Measurements from ENCODE around the gene PINK1. TPM values are rescaled to one million over a fixed set of nuclear protein-coding genes. Genes with fewer than 3 reads are reported as not detected.

The PINK1 gene
- total RNA-seq, 1 donor from 2014 or later, result 250 TPM

DNA sequence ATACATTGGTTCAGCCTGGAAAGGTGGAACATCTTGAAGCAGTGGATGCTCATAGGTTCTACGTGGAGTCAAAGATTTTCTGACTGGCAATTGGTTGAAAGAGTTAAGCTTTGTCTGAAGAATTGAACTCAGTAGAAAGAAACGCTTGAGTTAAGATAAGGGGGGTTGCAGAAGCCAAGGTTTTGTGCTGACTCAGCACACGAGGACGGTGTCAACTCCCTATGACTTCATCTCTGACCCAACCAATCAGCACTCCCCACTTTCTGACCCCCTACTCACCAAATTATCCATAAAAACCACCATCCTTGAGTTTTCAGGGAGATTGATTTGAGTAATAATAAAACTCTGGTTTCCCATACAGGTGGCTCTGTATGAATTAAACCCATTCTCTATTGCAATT, 2.5 kb upstream of the PINK1 start:
- Histone ChIP-seq H3K4me3 (no peak overlapping the region), H3K27me3 (ENCODE audit: low read depth) (no peaks in the 10 kb centered on the region), H3K9me3 (replicated peaks) (no peaks in the 10 kb centered on the region), H3K36me3 (no peaks in the 10 kb centered on the region), H3K27ac (replicated peaks) (no peak overlapping the region), H3K4me1 (peaks cover 27% of the 10 kb centered on the region)
- DNase-seq, result no peak
- TF ChIP-seq, protein P1, sequence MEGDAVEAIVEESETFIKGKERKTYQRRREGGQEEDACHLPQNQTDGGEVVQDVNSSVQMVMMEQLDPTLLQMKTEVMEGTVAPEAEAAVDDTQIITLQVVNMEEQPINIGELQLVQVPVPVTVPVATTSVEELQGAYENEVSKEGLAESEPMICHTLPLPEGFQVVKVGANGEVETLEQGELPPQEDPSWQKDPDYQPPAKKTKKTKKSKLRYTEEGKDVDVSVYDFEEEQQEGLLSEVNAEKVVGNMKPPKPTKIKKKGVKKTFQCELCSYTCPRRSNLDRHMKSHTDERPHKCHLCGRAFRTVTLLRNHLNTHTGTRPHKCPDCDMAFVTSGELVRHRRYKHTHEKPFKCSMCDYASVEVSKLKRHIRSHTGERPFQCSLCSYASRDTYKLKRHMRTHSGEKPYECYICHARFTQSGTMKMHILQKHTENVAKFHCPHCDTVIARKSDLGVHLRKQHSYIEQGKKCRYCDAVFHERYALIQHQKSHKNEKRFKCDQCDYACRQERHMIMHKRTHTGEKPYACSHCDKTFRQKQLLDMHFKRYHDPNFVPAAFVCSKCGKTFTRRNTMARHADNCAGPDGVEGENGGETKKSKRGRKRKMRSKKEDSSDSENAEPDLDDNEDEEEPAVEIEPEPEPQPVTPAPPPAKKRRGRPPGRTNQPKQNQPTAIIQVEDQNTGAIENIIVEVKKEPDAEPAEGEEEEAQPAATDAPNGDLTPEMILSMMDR (IDR thresholded peaks at IDR 0.05; ENCODE audit: borderline replicate concordance), result no peak
- intact Hi-C loops (cut with micrococcal nuclease), result loop anchor here (5.0 kb wide), 1 partner anchor 53 kb away; no protein-coding TSS in a partner anchor

DNA sequence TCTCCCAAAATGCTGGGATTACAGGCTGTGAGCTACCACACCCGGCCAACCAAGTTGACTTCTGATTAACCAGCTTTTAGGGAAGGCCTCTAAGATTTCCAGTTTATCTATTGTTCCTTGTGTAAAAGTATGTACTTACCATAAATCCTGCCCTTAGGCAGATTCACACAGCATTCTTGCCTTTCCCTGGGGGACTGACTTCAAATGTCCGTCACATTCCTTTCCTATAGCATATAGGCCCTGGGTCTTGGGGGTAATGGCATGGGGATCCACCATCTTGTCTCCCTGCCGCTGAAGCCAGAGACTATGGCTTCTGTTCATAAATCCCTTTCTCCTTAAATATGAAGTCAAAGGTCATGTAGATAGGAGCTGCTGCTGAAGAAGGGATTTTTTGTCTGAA, 872 bp upstream of the PINK1 start:
- intact Hi-C loops (cut with micrococcal nuclease), result loop anchor here (5.0 kb wide), 1 partner anchor 55 kb away; no protein-coding TSS in a partner anchor
- H3K4me1 ChIP-seq, result peaks cover 41% of the 10 kb centered on the region
- H3K9me3 ChIP-seq (replicated peaks), result no peaks in the 10 kb centered on the region
- TF ChIP-seq, protein P1 (IDR thresholded peaks at IDR 0.05; ENCODE audit: borderline replicate concordance), result no peak
- peaks cover 12% of the 10 kb centered on the region for H3K36me3 ChIP-seq
- no peaks in the 10 kb centered on the region for H3K27me3 ChIP-seq (ENCODE audit: low read depth)
- no peak overlapping the region for H3K27ac ChIP-seq (replicated peaks)
- DNase-seq, result no peak
- H3K4me3 ChIP-seq, result no peak overlapping the region

DNA sequence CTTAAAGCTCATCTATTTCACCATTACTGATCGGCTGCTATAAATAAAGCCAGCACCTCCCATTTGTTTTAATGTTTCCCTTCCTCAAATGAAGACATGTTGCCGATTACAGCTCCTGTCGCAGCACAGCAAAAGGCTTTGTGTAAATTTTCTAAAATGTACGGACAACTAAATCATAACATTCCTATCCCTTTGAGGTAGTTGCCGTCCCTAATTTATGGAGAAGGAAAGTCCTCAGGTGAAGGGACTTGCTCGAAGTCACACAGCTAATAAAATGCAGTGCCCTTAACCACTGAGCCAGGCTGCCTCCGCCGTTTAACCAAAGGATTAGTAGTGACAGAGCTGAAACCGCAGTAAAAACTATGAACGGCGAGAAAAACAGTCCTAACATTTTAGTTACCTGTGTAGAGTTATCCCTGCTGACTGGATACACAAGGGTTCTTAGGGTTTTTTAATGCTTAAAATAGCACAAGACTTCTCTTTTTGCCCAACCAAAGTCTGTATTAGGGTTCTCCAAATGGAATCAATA, 871 bp downstream of the PINK1 start:
- peak overlapping the region; percentile 100 for H3K27ac ChIP-seq (replicated peaks)
- intact Hi-C loops (cut with micrococcal nuclease), result loop anchor here (5.0 kb wide), 1 partner anchor 57 kb away; no protein-coding TSS in a partner anchor
- peaks cover 29% of the 10 kb centered on the region for H3K36me3 ChIP-seq
- peak overlapping the region; percentile 100 for H3K4me3 ChIP-seq
- H3K4me1 ChIP-seq, result peaks cover 41% of the 10 kb centered on the region
- no peaks in the 10 kb centered on the region for H3K9me3 ChIP-seq (replicated peaks)
- H3K27me3 ChIP-seq (ENCODE audit: low read depth), result no peaks in the 10 kb centered on the region
- TF ChIP-seq, protein P1 (IDR thresholded peaks at IDR 0.05; ENCODE audit: borderline replicate concordance), result no peak
- no peak for DNase-seq

DNA sequence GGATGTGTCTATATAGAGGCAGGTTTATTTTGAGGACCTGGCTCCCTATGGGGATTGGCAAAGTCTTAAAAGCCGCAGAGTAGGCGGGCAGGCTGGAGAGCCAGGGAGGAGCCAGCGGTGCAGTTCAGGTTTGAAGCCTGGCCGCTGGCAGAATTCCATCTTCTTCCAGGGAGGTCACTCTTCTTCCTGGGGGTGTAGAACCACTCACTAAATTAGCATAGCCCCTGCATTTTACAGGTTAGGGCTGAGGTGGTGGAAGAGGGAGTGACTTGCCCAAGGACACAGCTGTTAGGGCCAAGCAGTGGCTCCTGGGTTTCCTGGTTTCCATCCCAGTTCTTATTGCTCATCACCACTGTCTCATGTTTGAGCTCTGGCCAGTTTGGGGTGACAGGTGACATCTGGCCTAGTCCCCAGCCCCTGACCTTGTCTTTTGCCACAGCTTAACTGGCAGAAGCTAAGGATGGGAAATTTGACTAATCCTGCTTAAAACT, 1.4 kb downstream of the PINK1 start:
- H3K4me1 ChIP-seq, result peaks cover 42% of the 10 kb centered on the region
- peaks cover 34% of the 10 kb centered on the region for H3K36me3 ChIP-seq
- H3K27me3 ChIP-seq (ENCODE audit: low read depth), result no peaks in the 10 kb centered on the region
- peak overlapping the region; percentile 100 for H3K4me3 ChIP-seq
- DNase-seq, result no peak
- H3K9me3 ChIP-seq (replicated peaks), result no peaks in the 10 kb centered on the region
- peak overlapping the region; percentile 100 for H3K27ac ChIP-seq (replicated peaks)
- TF ChIP-seq, protein P1 (IDR thresholded peaks at IDR 0.05; ENCODE audit: borderline replicate concordance), result no peak
- intact Hi-C loops (cut with micrococcal nuclease), result loop anchor here (5.0 kb wide), 1 partner anchor 57 kb away; no protein-coding TSS in a partner anchor

DNA sequence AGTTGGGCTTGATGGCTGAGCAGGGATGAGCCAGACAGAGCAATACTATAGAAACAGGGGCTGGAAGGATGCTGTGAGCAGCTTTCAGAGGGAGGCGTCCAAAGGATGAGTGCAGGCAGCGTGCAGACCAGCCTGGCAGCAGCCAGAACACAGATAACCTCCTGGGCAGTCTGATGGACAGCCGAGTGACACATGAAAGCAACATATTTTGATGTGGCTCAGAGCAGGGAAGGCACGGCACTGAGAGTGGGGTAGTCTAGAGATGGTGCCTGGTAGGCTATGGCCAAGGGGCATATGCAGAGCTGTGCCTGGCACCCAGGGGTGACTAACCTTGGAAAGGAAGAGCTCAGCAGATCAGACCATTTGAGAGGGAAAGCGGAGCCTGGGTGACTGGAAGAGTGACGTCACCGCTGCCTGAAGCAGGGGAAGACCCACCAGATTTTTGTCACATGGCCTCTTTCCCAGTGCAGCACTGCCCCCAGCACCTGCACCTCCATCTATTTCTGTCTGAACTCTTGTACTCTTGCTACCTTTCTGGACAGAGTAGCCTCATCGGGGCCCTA, 3.6 kb downstream of the PINK1 start:
- Histone ChIP-seq H3K27ac (replicated peaks) (no peak overlapping the region), H3K36me3 (peaks cover 56% of the 10 kb centered on the region), H3K4me3 (no peak overlapping the region), H3K27me3 (ENCODE audit: low read depth) (no peaks in the 10 kb centered on the region), H3K9me3 (replicated peaks) (no peaks in the 10 kb centered on the region), H3K4me1 (peaks cover 46% of the 10 kb centered on the region)
- DNase-seq, result no peak
- TF ChIP-seq, protein P1 (IDR thresholded peaks at IDR 0.05; ENCODE audit: borderline replicate concordance), result no peak
- intact Hi-C loops (cut with micrococcal nuclease), result no loop called here
